Liver (tissue), 9 donors: ENCODE data around the gene TNFRSF25. TPM values are rescaled to one million over a fixed set of nuclear protein-coding genes. Genes with fewer than 3 reads are reported as not detected.

Experiments
- DNase-seq: peaks from one replicate; pipeline ENCODE4 v3.0.0-alpha.2; 2017; ENCODE audit warnings: low spot score
- H3K27ac ChIP-seq, 2 donors: one replicate each; pipeline ENCODE4 v1.7.0; 2013; ENCODE audit warnings: inconsistent platforms in 2 of 2, low read length in 2 of 2, control low read depth in 1 of 2, low read depth in 1 of 2, mild to moderate bottlenecking in 1 of 2
- H3K27me3 ChIP-seq, 4 donors: one replicate each; pipeline versions ENCODE4 v1.6.1 to v1.7.0; 2013; ENCODE audit warnings: low read length in 3 of 4, inconsistent platforms in 1 of 4, mild to moderate bottlenecking in 1 of 4, moderate library complexity in 1 of 4; ENCODE audit not compliant: control insufficient read depth in 4 of 4, insufficient read depth in 4 of 4
- H3K36me3 ChIP-seq, 4 donors: one replicate each; pipeline versions ENCODE4 v1.6.1 to v1.7.0; 2013; ENCODE audit warnings: low read length in 3 of 4, mild to moderate bottlenecking in 3 of 4, low read depth in 1 of 4, moderate library complexity in 1 of 4; ENCODE audit not compliant: control insufficient read depth in 4 of 4, insufficient read depth in 3 of 4
- H3K4me1 ChIP-seq, 4 donors: one replicate each; pipeline versions ENCODE4 v1.6.1 to v1.7.0; 2013; ENCODE audit warnings: low read length in 3 of 4, mild to moderate bottlenecking in 3 of 4, moderate library complexity in 1 of 4; ENCODE audit not compliant: control insufficient read depth in 4 of 4, insufficient read depth in 4 of 4
- H3K4me3 ChIP-seq, 3 donors: one replicate each; pipeline versions ENCODE4 v1.6.1 to v1.7.0; 2013; ENCODE audit warnings: low read length in 3 of 3, control low read depth in 1 of 3, low read depth in 1 of 3, mild to moderate bottlenecking in 1 of 3
- H3K9ac ChIP-seq, 2 donors: one replicate each; pipeline ENCODE4 v1.7.0; 2013; ENCODE audit warnings: low read length in 2 of 2, mild to moderate bottlenecking in 2 of 2, moderate library complexity in 2 of 2, control low read depth in 1 of 2, low read depth in 1 of 2
- H3K9me3 ChIP-seq, 4 donors: one replicate each; pipeline versions ENCODE4 v1.6.1 to v1.7.0; 2013; ENCODE audit warnings: low read length in 3 of 4; ENCODE audit not compliant: control insufficient read depth in 4 of 4
- ATF3 ChIP-seq: IDR thresholded peaks from 2 replicates; pipeline ENCODE4 v1.6.1; 2016; ENCODE audit warnings: antibody characterized with exemption
- CTCF ChIP-seq: fragments of 150-350 bp; IDR thresholded peaks from 2 replicates; pipeline ENCODE4 v1.5.1; 2017; ENCODE audit warnings: improper control_type of control experiment, low read depth, low read length; ENCODE audit not compliant: missing input control
- EGR1 ChIP-seq, 2 donors: IDR thresholded peaks; 2 replicates each; pipeline ENCODE4 v1.6.1; 2016 to 2018; ENCODE audit warnings: antibody characterized with exemption in 2 of 2, low read depth in 2 of 2
- FOXA1 ChIP-seq: IDR thresholded peaks from 2 replicates; pipeline ENCODE4 v1.6.1; 2016; ENCODE audit warnings: antibody characterized with exemption
- FOXA2 ChIP-seq: IDR thresholded peaks from 2 replicates; pipeline ENCODE4 v1.6.1; 2016; ENCODE audit warnings: antibody characterized with exemption
- GABPA ChIP-seq, 2 donors: IDR thresholded peaks in 1 of 2; conservative IDR thresholded peaks in 1 of 2; 2 replicates each; pipeline ENCODE4 v1.6.1; 2016; ENCODE audit warnings: antibody characterized with exemption in 2 of 2, mild to moderate bottlenecking in 1 of 2, moderate library complexity in 1 of 2
- HNF4A ChIP-seq, 2 donors: conservative IDR thresholded peaks; 2 replicates each; pipeline ENCODE4 v1.6.1; 2016; ENCODE audit warnings: antibody characterized with exemption in 2 of 2, mild to moderate bottlenecking in 2 of 2
- HNF4G ChIP-seq: IDR thresholded peaks from 2 replicates; pipeline ENCODE4 v1.6.1; 2016; ENCODE audit warnings: antibody characterized with exemption
- JUND ChIP-seq, 2 donors: IDR thresholded peaks; 2 replicates each; pipeline ENCODE4 v1.6.1; 2016; ENCODE audit warnings: antibody characterized with exemption in 2 of 2
- MAX ChIP-seq: IDR thresholded peaks from 2 replicates; pipeline ENCODE4 v1.6.1; 2016; ENCODE audit warnings: antibody characterized with exemption
- NR2F2 ChIP-seq: IDR thresholded peaks from 2 replicates; pipeline ENCODE4 v1.6.1; 2016; ENCODE audit warnings: antibody characterized with exemption
- RAD21 ChIP-seq, 2 donors: IDR thresholded peaks; 2 replicates each; pipeline ENCODE4 v1.6.1; 2016; ENCODE audit warnings: antibody characterized with exemption in 2 of 2, mild to moderate bottlenecking in 2 of 2
- REST ChIP-seq: IDR thresholded peaks from 2 replicates; pipeline ENCODE4 v1.6.1; 2016; ENCODE audit warnings: antibody characterized with exemption, mild to moderate bottlenecking
- RXRA ChIP-seq, 2 donors: IDR thresholded peaks; 2 replicates each; pipeline ENCODE4 v1.6.1; 2017 to 2018; ENCODE audit warnings: antibody characterized with exemption in 2 of 2, mild to moderate bottlenecking in 1 of 2
- SP1 ChIP-seq: IDR thresholded peaks from 2 replicates; pipeline ENCODE4 v1.6.1; 2018; ENCODE audit warnings: antibody characterized with exemption, mild to moderate bottlenecking
- TAF1 ChIP-seq: conservative IDR thresholded peaks from 2 replicates; pipeline ENCODE4 v1.6.1; 2016; ENCODE audit warnings: antibody characterized with exemption, mild to moderate bottlenecking
- YY1 ChIP-seq: IDR thresholded peaks from 2 replicates; pipeline ENCODE4 v1.6.1; 2016; ENCODE audit warnings: antibody characterized with exemption, mild to moderate bottlenecking
- ZBTB33 ChIP-seq: IDR thresholded peaks from 2 replicates; pipeline ENCODE4 v1.6.1; 2016; ENCODE audit warnings: antibody characterized with exemption
- WGBS: extraction: QIAGEN DNeasy Blood & Tissue Kit; methylation state at CpG from one replicate; pipeline ENCODE4 v1.1.7; 2013; 5-methylcytosine and 5-hydroxymethylcytosine counted together
- polyA plus RNA-seq, 2 donors: library from polyadenylated mRNA; stranded (reverse) in 1 of 2; unstranded in 1 of 2; fragments of 200-250 nt in 1 of 2; fragments of >200 nt in 1 of 2; fragmentation: Nextera tagmentation in 1 of 2; extraction: Ambion mirVana in 1 of 2; gene quantifications; one replicate each; pipeline versions ENCODE4 v1.2.1 to v1.2.3, GENCODE V29; 2013 to 2015
- total RNA-seq, 2 donors: library from RNA; depleted of rRNA; stranded (reverse); fragments of >200 nt; gene quantifications; one replicate each; pipeline ENCODE4 v1.2.3, GENCODE V29; 2014
- donor health status: healthy.
- donor health status: healthy.
- donor health status: healthy.
- donor health status: healthy.
- donor health status: healthy.

Gene TNFRSF25
- total and polyA plus RNA-seq, 4 donors = 0.78 to 2.6 (median 2.0) TPM

GRCh38 chr1:6506210-6507036 is 40.5 kb upstream of the TNFRSF25 start (continued):
- no peak for TF ChIP-seq CTCF
- TF ChIP-seq GABPA (IDR thresholded peaks at IDR 0.05 in 1 of 2, conservative IDR thresholded peaks at IDR 0.05 in 1 of 2) = no peak
- no peak for TF ChIP-seq MAX
- TF ChIP-seq RXRA (IDR thresholded peaks at IDR 0.05) = no peak
- no peak for TF ChIP-seq EGR1 (IDR thresholded peaks at IDR 0.05; ENCODE audit: low read depth in 2 of 2)

- no peak for DNase-seq
- Histone ChIP-seq H3K4me3 (no peak overlapping the region), H3K9ac (no peak overlapping the region), H3K9me3 (no peaks in the 10 kb centered on the region), H3K4me1 (peaks cover 0 to 6% (median 0%) of the 10 kb centered on the region in 4 donors), H3K27ac (no peak overlapping the region), H3K27me3 (no peaks in the 10 kb centered on the region), H3K36me3 (no peaks in the 10 kb centered on the region)
- 90% methylated on average over 31 of the region's 31 CpGs for WGBS
- TF ChIP-seq GABPA (IDR thresholded peaks at IDR 0.05 in 1 of 2, conservative IDR thresholded peaks at IDR 0.05 in 1 of 2) (no peak), MAX (no peak), RAD21 (IDR thresholded peaks at IDR 0.05) (no peak), ATF3 (no peak), SP1 (no peak), REST (no peak), NR2F2 (no peak), EGR1 (IDR thresholded peaks at IDR 0.05; ENCODE audit: low read depth in 2 of 2) (no peak), FOXA2 (no peak), RXRA (IDR thresholded peaks at IDR 0.05) (no peak), HNF4G (no peak), ZBTB33 (no peak), HNF4A (conservative IDR thresholded peaks at IDR 0.05) (no peak), TAF1 (no peak), FOXA1 (no peak), YY1 (no peak), JUND (IDR thresholded peaks at IDR 0.05) (no peak)
These were observed 39.6 kb upstream of the TNFRSF25 start for GRCh38 chr1:6505367-6506209.
